Panc1 (cell line): ENCODE data around the gene DLG5. TPM values are rescaled to one million over a fixed set of nuclear protein-coding genes. Genes with fewer than 3 reads are reported as not detected.

ENCODE experiments used
- ATAC-seq: fragments of 200-7000 bp; cut with Tn5 transposase; 2 replicates; pipeline ENCODE4 v1.9.1; 2020; ENCODE audit warnings: mild to moderate bottlenecking, moderate library complexity
- BruUV-seq: library from RNA; stranded (reverse); fragments of 400-500 nt; replicated peaks from 2 replicates; lab custom pipeline; 2021; lab: Mats Ljungman, UMichigan
- CTCF ChIA-PET: fragments of 300-600 bp; sonication (Branson Sonifier 250); formaldehyde crosslinking; loops from one replicate; lab custom pipeline; 2022; ENCODE audit warnings: antibody characterized with exemption; lab: Charles Lee
- POLR2A ChIA-PET: fragments of 300-600 bp; sonication (Branson Sonifier 250); formaldehyde crosslinking; loops from one replicate; lab custom pipeline; 2022; ENCODE audit warnings: antibody characterized with exemption; lab: Charles Lee
- DNase-seq: peaks from one replicate; pipeline ENCODE4 v3.0.0-alpha.2; 2010; ENCODE audit warnings: low read depth, low spot score
- H3K27ac ChIP-seq: 2 replicates; pipeline ENCODE4 v1.5.1; 2011; ENCODE audit warnings: mild to moderate bottlenecking, low read length, inconsistent platforms
- H3K27me3 ChIP-seq: fragments of 200-500 bp; sonication (Bioruptor generic); 2 replicates; pipeline ENCODE4 v1.6.0; 2014; ENCODE audit warnings: low read length, inconsistent platforms; ENCODE audit not compliant: control insufficient read depth, insufficient read depth
- H3K36me3 ChIP-seq: fragments of 200-500 bp; sonication (Bioruptor generic); 2 replicates; pipeline ENCODE4 v1.5.1; 2014; ENCODE audit warnings: inconsistent platforms, mild to moderate bottlenecking, low read length, moderate library complexity; ENCODE audit not compliant: control insufficient read depth, insufficient read depth
- H3K4me1 ChIP-seq: 2 replicates; pipeline ENCODE4 v1.5.1; 2011; ENCODE audit warnings: inconsistent platforms, mild to moderate bottlenecking, low read length, moderate library complexity; ENCODE audit not compliant: control insufficient read depth, insufficient read depth
- H3K4me3 ChIP-seq, 2 experiments: 2 replicates each; pipeline ENCODE4 v1.5.1; 2011 to 2012; ENCODE audit warnings: low read depth in 2 of 2, low read length in 2 of 2, mild to moderate bottlenecking in 2 of 2, inconsistent platforms in 1 of 2, moderate library complexity in 1 of 2
- H3K9me3 ChIP-seq: fragments of 200-500 bp; sonication (Bioruptor generic); 2 replicates; pipeline ENCODE4 v1.5.1; 2014; ENCODE audit warnings: low read depth, mild to moderate bottlenecking, inconsistent platforms, low read length, moderate library complexity; ENCODE audit not compliant: control insufficient read depth, insufficient read depth
- POLR2AphosphoS5 ChIP-seq: IDR thresholded peaks from 2 replicates; pipeline ENCODE4 v1.6.1; 2012; ENCODE audit warnings: mild to moderate bottlenecking, low read depth, low read length, moderate library complexity
- SIN3A ChIP-seq: IDR thresholded peaks from 2 replicates; pipeline ENCODE4 v1.6.1; 2012; ENCODE audit warnings: low read depth, mild to moderate bottlenecking, low read length, moderate library complexity, borderline replicate concordance; ENCODE audit not compliant: insufficient read depth
- TCF7L2 ChIP-seq: IDR thresholded peaks from 2 replicates; pipeline ENCODE4 v1.6.1; 2011; ENCODE audit warnings: mild to moderate bottlenecking, low read depth, low read length, inconsistent platforms
- in situ Hi-C: cut with HindIII; loops from 2 replicates; pipeline ENCODE4 v1.10.0; 2016; ENCODE audit warnings: low sequenced_read_pairs, low pct_unique_long_range_greater_than_20kb
- intact Hi-C: fragments of 100-400 bp; cut with micrococcal nuclease; formaldehyde crosslinking; loops from one replicate; pipeline ENCODE4 v1.10.0; 2022; ENCODE audit not compliant: unreplicated experiment
- total RNA-seq: library from RNA; stranded (reverse); gene quantifications from one replicate; pipeline ENCODE4 v1.2.1, GENCODE V29; 2021; ENCODE audit not compliant: unreplicated experiment
- TF ChIP-seq, protein P1 (sequence below), 2 experiments: IDR thresholded peaks; 2 replicates each; pipeline ENCODE4 v1.6.1; 2011 to 2012; ENCODE audit warnings: low read depth in 2 of 2, control low read depth in 1 of 2, low read length in 1 of 2, mild to moderate bottlenecking in 1 of 2, moderate library complexity in 1 of 2; ENCODE audit not compliant: insufficient read depth in 1 of 2
- TF ChIP-seq, protein P2 (sequence below): fragments of 450-650 bp; IDR thresholded peaks from 2 replicates; pipeline ENCODE4 v1.5.1; 2017; ENCODE audit warnings: mild to moderate bottlenecking

DLG5 gene
- total RNA-seq, 1 experiment from 2014 or later = 85.6 TPM

DNA sequence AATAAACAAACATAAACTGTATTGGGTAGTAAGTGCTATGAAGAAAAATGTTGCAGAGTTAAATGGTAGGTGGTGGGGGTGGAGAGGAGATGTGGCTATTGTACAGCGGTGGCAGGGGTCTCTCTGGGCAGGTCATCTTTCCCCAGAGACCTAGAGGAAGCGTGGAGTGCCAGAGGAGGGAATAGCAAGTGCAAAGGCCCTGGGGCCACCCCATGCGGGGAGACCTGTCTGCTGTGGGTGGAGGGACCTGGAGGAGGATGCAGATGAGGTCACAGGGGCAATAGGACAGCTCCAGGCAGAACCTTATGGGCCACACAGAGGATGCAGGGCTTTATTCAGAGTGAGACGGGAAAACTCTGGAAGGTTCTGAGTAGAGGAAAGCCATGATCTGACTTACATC, 47.5 kb downstream of the DLG5 start:
- Histone ChIP-seq H3K9me3 (no peaks in the 10 kb centered on the region), H3K4me1 (peaks cover 19% of the 10 kb centered on the region), H3K27me3 (no peaks in the 10 kb centered on the region), H3K4me3 (no peak overlapping the region), H3K27ac (no peak overlapping the region), H3K36me3 (no peaks in the 10 kb centered on the region)
- intact Hi-C loops = no loop called here
- TF ChIP-seq POLR2AphosphoS5 = no peak
- TF ChIP-seq TCF7L2 = no peak
- TF ChIP-seq, protein P1, sequence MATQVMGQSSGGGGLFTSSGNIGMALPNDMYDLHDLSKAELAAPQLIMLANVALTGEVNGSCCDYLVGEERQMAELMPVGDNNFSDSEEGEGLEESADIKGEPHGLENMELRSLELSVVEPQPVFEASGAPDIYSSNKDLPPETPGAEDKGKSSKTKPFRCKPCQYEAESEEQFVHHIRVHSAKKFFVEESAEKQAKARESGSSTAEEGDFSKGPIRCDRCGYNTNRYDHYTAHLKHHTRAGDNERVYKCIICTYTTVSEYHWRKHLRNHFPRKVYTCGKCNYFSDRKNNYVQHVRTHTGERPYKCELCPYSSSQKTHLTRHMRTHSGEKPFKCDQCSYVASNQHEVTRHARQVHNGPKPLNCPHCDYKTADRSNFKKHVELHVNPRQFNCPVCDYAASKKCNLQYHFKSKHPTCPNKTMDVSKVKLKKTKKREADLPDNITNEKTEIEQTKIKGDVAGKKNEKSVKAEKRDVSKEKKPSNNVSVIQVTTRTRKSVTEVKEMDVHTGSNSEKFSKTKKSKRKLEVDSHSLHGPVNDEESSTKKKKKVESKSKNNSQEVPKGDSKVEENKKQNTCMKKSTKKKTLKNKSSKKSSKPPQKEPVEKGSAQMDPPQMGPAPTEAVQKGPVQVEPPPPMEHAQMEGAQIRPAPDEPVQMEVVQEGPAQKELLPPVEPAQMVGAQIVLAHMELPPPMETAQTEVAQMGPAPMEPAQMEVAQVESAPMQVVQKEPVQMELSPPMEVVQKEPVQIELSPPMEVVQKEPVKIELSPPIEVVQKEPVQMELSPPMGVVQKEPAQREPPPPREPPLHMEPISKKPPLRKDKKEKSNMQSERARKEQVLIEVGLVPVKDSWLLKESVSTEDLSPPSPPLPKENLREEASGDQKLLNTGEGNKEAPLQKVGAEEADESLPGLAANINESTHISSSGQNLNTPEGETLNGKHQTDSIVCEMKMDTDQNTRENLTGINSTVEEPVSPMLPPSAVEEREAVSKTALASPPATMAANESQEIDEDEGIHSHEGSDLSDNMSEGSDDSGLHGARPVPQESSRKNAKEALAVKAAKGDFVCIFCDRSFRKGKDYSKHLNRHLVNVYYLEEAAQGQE (IDR thresholded peaks at IDR 0.05; ENCODE audit: insufficient read depth in 1 of 2, low read depth in 2 of 2, low read length in 1 of 2) = no peak
- TF ChIP-seq, protein P2, sequence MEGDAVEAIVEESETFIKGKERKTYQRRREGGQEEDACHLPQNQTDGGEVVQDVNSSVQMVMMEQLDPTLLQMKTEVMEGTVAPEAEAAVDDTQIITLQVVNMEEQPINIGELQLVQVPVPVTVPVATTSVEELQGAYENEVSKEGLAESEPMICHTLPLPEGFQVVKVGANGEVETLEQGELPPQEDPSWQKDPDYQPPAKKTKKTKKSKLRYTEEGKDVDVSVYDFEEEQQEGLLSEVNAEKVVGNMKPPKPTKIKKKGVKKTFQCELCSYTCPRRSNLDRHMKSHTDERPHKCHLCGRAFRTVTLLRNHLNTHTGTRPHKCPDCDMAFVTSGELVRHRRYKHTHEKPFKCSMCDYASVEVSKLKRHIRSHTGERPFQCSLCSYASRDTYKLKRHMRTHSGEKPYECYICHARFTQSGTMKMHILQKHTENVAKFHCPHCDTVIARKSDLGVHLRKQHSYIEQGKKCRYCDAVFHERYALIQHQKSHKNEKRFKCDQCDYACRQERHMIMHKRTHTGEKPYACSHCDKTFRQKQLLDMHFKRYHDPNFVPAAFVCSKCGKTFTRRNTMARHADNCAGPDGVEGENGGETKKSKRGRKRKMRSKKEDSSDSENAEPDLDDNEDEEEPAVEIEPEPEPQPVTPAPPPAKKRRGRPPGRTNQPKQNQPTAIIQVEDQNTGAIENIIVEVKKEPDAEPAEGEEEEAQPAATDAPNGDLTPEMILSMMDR = no peak
- no peak for TF ChIP-seq SIN3A
- no TSS peak for BruUV-seq
- ATAC-seq (no peak), DNase-seq (no peak)
- in situ Hi-C loops = no loop called here
- CTCF ChIA-PET = no interaction called here
- POLR2A ChIA-PET = no interaction called here

DNA sequence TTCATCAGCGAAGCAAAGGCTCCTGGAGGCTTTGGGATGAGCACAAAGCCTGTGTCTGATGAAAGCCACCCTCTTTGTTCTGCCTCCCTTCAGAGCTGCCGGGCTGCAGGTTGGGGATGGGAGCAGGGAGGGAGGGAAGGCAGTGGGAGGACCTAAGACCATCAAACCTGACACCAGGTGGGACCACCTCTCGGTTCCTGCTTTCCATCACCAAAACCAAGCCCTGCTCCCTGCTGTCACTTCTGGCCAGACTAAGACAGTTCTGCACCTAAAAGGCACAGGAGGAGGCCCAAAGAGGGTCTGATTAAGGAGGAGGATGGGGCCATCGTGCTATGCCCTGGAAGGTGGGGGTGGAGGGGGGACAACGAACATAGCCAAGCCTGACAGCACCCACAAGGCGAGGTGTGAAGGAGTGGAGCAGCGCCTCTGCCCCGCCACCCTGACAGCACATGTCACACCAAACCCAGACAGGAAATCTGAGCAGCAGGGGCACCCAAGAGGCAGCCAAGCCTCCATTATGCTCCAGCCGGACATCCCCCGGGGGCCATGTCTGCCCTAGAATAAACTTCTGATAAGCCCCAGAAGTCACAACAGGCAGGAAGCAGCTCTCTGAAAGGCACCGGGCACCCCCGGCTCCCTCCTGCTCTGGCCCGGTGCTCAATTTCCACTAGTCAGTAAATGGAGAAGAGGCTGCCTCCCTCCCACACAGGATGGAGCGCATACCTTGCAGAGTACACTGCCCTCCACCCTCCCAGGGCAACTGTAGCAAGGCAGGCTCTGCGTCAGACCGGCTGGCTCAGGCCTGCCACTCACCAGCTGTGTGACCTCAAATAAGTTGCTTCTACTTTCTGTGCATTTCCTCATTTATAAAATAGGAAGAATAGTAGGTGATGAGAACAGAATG, 48.9 kb downstream of the DLG5 start:
- DNase-seq (no peak), ATAC-seq (peak; percentile 73)
- in situ Hi-C loops (no loop called here), intact Hi-C loops (no loop called here)
- TF ChIP-seq, protein P1 (IDR thresholded peaks at IDR 0.05; ENCODE audit: insufficient read depth in 1 of 2, low read depth in 2 of 2, low read length in 1 of 2) = no peak
- TF ChIP-seq, protein P2 = no peak
- TF ChIP-seq TCF7L2 (no peak), POLR2AphosphoS5 (no peak), SIN3A (no peak)
- no peaks in the 10 kb centered on the region for H3K9me3 ChIP-seq
- no TSS peak for BruUV-seq
- POLR2A ChIA-PET = no interaction called here
- H3K27me3 ChIP-seq = no peaks in the 10 kb centered on the region
- no peak overlapping the region for H3K4me3 ChIP-seq
- H3K4me1 ChIP-seq = peaks cover 24% of the 10 kb centered on the region
- no peak overlapping the region; the same call in 1 of the 2 replicates for H3K27ac ChIP-seq
- no peaks in the 10 kb centered on the region for H3K36me3 ChIP-seq
- CTCF ChIA-PET = no interaction called here
